Measurements from ENCODE around the gene SPIN1.

Gene SPIN1

DNA sequence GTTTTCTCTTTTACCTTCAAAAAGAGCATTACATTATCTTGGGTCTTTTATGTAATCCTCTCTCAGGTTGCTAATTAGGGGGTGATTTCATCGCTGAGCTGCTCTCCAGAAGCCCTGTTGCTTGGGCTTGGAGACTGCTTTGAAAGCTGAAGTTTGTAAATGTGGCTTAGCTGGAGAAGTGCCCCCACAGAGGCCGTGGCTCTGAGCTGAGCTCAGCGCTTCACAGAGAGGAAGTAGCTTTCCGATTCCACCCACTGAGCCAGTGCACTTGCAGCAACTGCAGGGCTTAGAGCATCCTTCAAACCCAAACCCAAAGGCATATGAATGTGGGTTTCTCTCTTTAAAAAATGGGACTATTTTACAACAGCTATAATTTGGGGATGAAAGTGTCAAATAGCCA, 133.1 kb downstream of the SPIN1 start:
- no peak for DNase-seq (ENCODE audit: extremely low spot score)
- ChIA-PET POLR2A (no interaction called here), CTCF (interaction anchor here (1.0 kb wide), 1 partner anchor 467 kb away, joined by 3 read pairs; no protein-coding TSS in a partner anchor)
- TF ChIP-seq, protein P1, sequence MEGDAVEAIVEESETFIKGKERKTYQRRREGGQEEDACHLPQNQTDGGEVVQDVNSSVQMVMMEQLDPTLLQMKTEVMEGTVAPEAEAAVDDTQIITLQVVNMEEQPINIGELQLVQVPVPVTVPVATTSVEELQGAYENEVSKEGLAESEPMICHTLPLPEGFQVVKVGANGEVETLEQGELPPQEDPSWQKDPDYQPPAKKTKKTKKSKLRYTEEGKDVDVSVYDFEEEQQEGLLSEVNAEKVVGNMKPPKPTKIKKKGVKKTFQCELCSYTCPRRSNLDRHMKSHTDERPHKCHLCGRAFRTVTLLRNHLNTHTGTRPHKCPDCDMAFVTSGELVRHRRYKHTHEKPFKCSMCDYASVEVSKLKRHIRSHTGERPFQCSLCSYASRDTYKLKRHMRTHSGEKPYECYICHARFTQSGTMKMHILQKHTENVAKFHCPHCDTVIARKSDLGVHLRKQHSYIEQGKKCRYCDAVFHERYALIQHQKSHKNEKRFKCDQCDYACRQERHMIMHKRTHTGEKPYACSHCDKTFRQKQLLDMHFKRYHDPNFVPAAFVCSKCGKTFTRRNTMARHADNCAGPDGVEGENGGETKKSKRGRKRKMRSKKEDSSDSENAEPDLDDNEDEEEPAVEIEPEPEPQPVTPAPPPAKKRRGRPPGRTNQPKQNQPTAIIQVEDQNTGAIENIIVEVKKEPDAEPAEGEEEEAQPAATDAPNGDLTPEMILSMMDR (IDR thresholded peaks at IDR 0.05; ENCODE audit: control extremely low read depth, extremely low read depth, low read depth, missing control alignments): no peak

DNA sequence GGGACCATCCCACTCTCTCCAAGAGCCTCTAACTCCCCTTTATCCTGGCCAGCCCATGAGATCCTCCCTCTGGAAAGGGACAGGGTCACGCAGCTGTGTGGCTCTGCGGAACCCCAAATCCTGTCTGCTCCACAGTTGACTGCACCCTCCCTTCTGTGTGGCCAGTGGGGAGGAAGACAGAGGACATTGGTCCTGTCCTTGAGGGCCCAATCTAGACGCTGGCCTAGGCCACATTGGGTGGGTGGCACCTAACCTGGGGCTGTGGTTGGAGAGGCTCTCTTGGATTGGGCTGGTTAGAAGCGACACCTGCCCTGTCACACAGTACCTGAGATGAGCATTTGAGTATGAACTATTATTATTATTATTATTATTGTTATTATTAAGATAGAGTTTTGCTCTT, 134.1 kb downstream of the SPIN1 start:
- ChIA-PET POLR2A (no interaction called here), CTCF (no interaction called here)
- DNase-seq (ENCODE audit: extremely low spot score): no peak
- TF ChIP-seq, protein P1 (IDR thresholded peaks at IDR 0.05; ENCODE audit: control extremely low read depth, extremely low read depth, low read depth, missing control alignments): no peak

DNA sequence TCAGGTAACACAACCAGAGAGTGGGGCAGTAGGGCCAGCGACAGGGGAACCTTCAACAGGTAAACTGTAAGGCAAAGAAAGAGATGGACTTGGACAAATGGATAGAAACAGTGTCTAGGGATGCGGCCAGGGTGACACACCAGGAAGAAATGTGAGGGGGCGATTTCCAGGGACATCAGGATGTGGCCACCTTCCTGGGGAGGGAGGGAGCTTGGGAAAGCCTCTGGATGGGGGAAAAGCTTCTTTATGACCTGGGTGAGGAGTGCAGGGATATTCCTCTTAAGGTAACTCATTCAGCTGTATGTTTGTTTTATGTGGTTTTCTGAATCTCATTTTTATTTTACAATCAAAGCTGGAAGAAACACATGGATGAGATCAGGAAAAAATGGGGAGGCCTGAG, 134.8 kb downstream of the SPIN1 start:
- DNase-seq (ENCODE audit: extremely low spot score): no peak
- TF ChIP-seq, protein P1 (IDR thresholded peaks at IDR 0.05; ENCODE audit: control extremely low read depth, extremely low read depth, low read depth, missing control alignments): no peak
- POLR2A ChIA-PET: no interaction called here
- CTCF ChIA-PET: no interaction called here

DNA sequence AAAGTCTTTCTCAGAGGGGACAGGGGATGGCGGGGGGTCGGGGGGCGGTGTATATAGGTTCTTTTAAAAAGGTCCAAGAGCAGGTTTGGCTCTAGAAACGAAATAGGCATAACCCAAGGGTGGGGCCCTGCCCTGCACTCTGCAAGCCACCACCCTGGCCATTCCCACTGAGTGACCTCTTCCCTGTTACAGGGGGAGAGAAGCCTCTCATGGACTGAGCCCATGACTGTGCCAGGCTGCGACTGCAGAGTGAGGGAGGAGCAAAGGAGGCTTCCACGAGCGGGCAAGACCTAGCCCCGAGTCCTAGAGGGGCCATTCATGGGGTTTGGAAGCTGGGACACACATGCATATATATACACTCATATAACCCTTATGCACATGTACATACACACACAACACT, 136.7 kb downstream of the SPIN1 start:
- TF ChIP-seq, protein P1 (IDR thresholded peaks at IDR 0.05; ENCODE audit: control extremely low read depth, extremely low read depth, low read depth, missing control alignments): no peak
- DNase-seq (ENCODE audit: extremely low spot score): no peak
- ChIA-PET CTCF (no interaction called here), POLR2A (no interaction called here)

DNA sequence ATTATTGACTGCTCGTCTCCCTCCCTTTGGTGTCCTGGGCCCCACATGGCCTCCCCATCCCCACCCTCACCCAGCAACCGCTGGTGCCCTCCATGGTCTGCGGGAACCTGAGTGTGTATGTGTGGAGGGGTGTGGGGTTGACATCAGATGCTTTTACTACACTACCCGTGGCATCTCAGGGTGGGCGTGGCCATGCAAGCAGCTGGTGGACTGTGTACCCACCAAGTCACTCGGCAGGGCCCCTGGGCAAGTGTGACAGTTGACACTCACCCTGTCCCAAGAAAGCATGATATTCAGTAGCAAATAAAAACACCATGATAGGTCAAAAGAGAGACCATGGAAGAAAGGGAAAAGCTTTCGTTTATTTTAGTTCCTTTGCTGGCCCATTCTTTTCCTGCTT, 139.4 kb downstream of the SPIN1 start:
- TF ChIP-seq, protein P1 (IDR thresholded peaks at IDR 0.05; ENCODE audit: control extremely low read depth, extremely low read depth, low read depth, missing control alignments): no peak
- ChIA-PET POLR2A (no interaction called here), CTCF (no interaction called here)
- no peak for DNase-seq (ENCODE audit: extremely low spot score)
